Thymus (tissue), 11 donors: Measurements from ENCODE around the gene THSD4. TPM values are rescaled to one million over a fixed set of nuclear protein-coding genes. Genes with fewer than 3 reads are reported as not detected.

Source experiments
- DNase-seq, 9 donors: peaks; one replicate each; pipeline ENCODE4 v3.0.0-alpha.2; 2013; ENCODE audit warnings: low spot score in 9 of 9, low read depth in 6 of 9, missing footprints in 1 of 9
- H3K27ac ChIP-seq, 2 donors: one replicate each; pipeline ENCODE4 v1.5.1; 2013; ENCODE audit warnings: control low read depth in 1 of 2, low read depth in 1 of 2, low read length in 1 of 2, mild to moderate bottlenecking in 1 of 2, moderate library complexity in 1 of 2
- H3K27me3 ChIP-seq, 2 donors: one replicate each; pipeline ENCODE4 v1.5.1; 2013; ENCODE audit warnings: low read length in 1 of 2; ENCODE audit not compliant: control insufficient read depth in 2 of 2, insufficient read depth in 1 of 2
- H3K36me3 ChIP-seq, 2 donors: one replicate each; pipeline ENCODE4 v1.5.1; 2013; ENCODE audit warnings: low read length in 1 of 2, mild to moderate bottlenecking in 1 of 2, moderate library complexity in 1 of 2; ENCODE audit not compliant: control insufficient read depth in 2 of 2, insufficient read depth in 2 of 2
- H3K4me1 ChIP-seq, 2 donors: one replicate each; pipeline ENCODE4 v1.5.1; 2013; ENCODE audit warnings: low read length in 2 of 2; ENCODE audit not compliant: control insufficient read depth in 2 of 2, insufficient read depth in 2 of 2
- H3K4me3 ChIP-seq, 2 donors: one replicate each; pipeline ENCODE4 v1.5.1; 2013; ENCODE audit warnings: low read length in 2 of 2, control low read depth in 1 of 2, mild to moderate bottlenecking in 1 of 2
- H3K9me3 ChIP-seq, 2 donors: one replicate each; pipeline ENCODE4 v1.5.1; 2013; ENCODE audit warnings: low read length in 1 of 2, mild to moderate bottlenecking in 1 of 2; ENCODE audit not compliant: control insufficient read depth in 2 of 2, insufficient read depth in 1 of 2
- WGBS: extraction: QIAGEN DNeasy Blood & Tissue Kit; methylation state at CpG from one replicate; pipeline ENCODE4 v1.1.7; 2013; 5-methylcytosine and 5-hydroxymethylcytosine counted together
- polyA plus RNA-seq: library from polyadenylated mRNA; stranded (reverse); fragments of 200-250 nt; gene quantifications from one replicate; pipeline ENCODE4 v1.2.3, GENCODE V29; 2013
- total RNA-seq: library from RNA; stranded (reverse); fragments of 120-200 nt; gene quantifications from one replicate; pipeline ENCODE4 v1.2.4, GENCODE V29; 2013
- donor health status: healthy.

Gene THSD4
- total and polyA plus RNA-seq, 2 donors, result 1.7 to 2.2 TPM

- H3K4me1 ChIP-seq, result no peaks in the 10 kb centered on the region
- H3K27ac ChIP-seq, result no peak overlapping the region
- 94% methylated on average over 9 of the region's 9 CpGs for WGBS
- H3K4me3 ChIP-seq, result no peak overlapping the region
- no peaks in the 10 kb centered on the region for H3K27me3 ChIP-seq
- no peak for DNase-seq
- no peaks in the 10 kb centered on the region for H3K9me3 ChIP-seq
- H3K36me3 ChIP-seq, result no peaks in the 10 kb centered on the region
These were observed 223.0 kb downstream of the THSD4 start for GRCh38 chr15:71338265-71338664.

DNA sequence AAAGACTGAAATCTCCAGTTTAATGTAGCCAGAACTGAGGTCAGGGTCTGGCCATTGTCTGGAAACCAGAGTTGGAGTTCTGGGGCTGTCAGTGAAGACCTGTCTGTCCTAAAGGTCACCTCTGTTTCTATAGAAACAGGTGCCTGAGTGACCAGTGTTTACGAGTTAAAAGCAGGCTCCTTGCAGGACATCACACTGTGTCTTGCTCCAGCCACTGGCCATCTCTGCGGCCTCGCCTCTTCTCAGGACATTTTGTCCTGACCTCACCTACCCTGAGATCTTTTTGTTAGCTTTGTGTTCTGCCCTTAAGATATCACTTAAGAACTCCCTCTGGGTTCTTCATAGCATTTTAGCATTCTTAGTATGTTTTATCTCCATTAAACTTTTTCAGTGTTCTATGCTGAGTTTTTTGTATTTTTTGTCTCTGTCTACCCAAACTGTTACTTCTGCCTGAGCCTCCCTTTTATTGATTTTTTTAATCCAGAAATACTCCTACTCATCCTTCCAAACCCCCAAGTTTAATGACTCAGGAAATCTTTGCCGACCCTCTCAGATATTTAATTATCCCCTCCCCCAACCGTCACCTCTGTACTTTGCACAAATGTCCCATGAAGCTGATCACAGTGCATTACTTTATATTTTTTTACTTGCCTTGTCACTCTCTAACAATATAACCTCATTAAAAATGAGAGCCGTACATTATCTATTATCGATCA lies 223.7 kb downstream of the THSD4 start:
- no peaks in the 10 kb centered on the region for H3K9me3 ChIP-seq
- H3K27ac ChIP-seq, result no peak overlapping the region
- DNase-seq, result no peak
- H3K4me1 ChIP-seq, result no peaks in the 10 kb centered on the region
- no peaks in the 10 kb centered on the region for H3K36me3 ChIP-seq
- no peaks in the 10 kb centered on the region for H3K27me3 ChIP-seq
- no peak overlapping the region for H3K4me3 ChIP-seq
- 91% methylated on average over 7 of the region's 7 CpGs for WGBS

- Histone ChIP-seq H3K27ac (no peak overlapping the region), H3K4me3 (no peak overlapping the region), H3K4me1 (no peaks in the 10 kb centered on the region), H3K27me3 (no peaks in the 10 kb centered on the region), H3K9me3 (no peaks in the 10 kb centered on the region), H3K36me3 (no peaks in the 10 kb centered on the region)
- DNase-seq, result no peak
- 88% methylated on average over 8 of the region's 8 CpGs for WGBS
These were observed 226.7 kb downstream of the THSD4 start for GRCh38 chr15:71341811-71342550.

- no peak for DNase-seq
- H3K9me3 ChIP-seq, result no peaks in the 10 kb centered on the region
- no peaks in the 10 kb centered on the region for H3K4me1 ChIP-seq
- 94% methylated on average over 7 of the region's 7 CpGs for WGBS
- no peak overlapping the region for H3K4me3 ChIP-seq
- no peak overlapping the region for H3K27ac ChIP-seq
- H3K36me3 ChIP-seq, result no peaks in the 10 kb centered on the region
- no peaks in the 10 kb centered on the region for H3K27me3 ChIP-seq
These were observed 227.4 kb downstream of the THSD4 start for GRCh38 chr15:71342658-71343057.

DNA sequence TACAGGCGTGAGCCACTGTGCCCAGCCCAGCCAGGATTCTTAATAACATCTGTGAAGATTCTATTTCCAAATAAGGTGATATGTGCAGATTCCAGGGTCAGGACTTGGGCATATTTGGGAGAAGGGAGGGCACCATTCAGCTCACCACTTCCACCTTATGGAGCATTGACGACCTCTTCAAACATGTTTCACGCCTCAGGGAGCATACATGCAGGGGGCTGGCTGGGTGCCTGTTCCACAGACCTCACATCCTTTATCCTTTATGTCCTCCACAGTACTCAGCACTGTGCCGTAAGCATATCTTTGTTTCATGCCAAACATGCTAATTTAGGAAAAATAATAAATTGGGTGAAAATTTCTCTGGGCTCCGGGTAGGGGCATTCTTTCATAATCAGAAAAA lies 229.0 kb downstream of the THSD4 start:
- Histone ChIP-seq H3K27ac (no peak overlapping the region), H3K27me3 (no peaks in the 10 kb centered on the region), H3K4me1 (no peaks in the 10 kb centered on the region), H3K9me3 (no peaks in the 10 kb centered on the region), H3K4me3 (no peak overlapping the region), H3K36me3 (no peaks in the 10 kb centered on the region)
- DNase-seq, result no peak
- 96% methylated on average over 5 of the region's 5 CpGs for whole genome bisulfite sequencing

GRCh38 chr15:71345186-71345585 lies 229.9 kb downstream of the THSD4 start:
- no peaks in the 10 kb centered on the region for H3K36me3 ChIP-seq
- no peaks in the 10 kb centered on the region for H3K4me1 ChIP-seq
- no peak overlapping the region for H3K4me3 ChIP-seq
- 73% methylated on average over 5 of the region's 5 CpGs for WGBS
- no peak overlapping the region for H3K27ac ChIP-seq
- DNase-seq, result no peak
- H3K27me3 ChIP-seq, result no peaks in the 10 kb centered on the region
- no peaks in the 10 kb centered on the region for H3K9me3 ChIP-seq

GRCh38 chr15:71346464-71346863 lies 231.2 kb downstream of the THSD4 start:
- Histone ChIP-seq H3K4me1 (no peaks in the 10 kb centered on the region), H3K9me3 (no peaks in the 10 kb centered on the region), H3K4me3 (no peak overlapping the region), H3K27me3 (no peaks in the 10 kb centered on the region), H3K27ac (no peak overlapping the region), H3K36me3 (no peaks in the 10 kb centered on the region)
- 92% methylated on average over 5 of the region's 5 CpGs for WGBS
- no peak for DNase-seq

- H3K9me3 ChIP-seq, result no peaks in the 10 kb centered on the region
- no peak overlapping the region for H3K27ac ChIP-seq
- no peak overlapping the region for H3K4me3 ChIP-seq
- no peaks in the 10 kb centered on the region for H3K27me3 ChIP-seq
- no peaks in the 10 kb centered on the region for H3K4me1 ChIP-seq
- H3K36me3 ChIP-seq, result no peaks in the 10 kb centered on the region
- no peak for DNase-seq
- 96% methylated on average over 1 of the region's 1 CpG for WGBS
These were observed 233.3 kb downstream of the THSD4 start for GRCh38 chr15:71348597-71348996.

- DNase-seq, result no peak
- Histone ChIP-seq H3K27me3 (no peaks in the 10 kb centered on the region), H3K4me3 (no peak overlapping the region), H3K4me1 (no peaks in the 10 kb centered on the region), H3K36me3 (no peaks in the 10 kb centered on the region), H3K27ac (no peak overlapping the region), H3K9me3 (no peaks in the 10 kb centered on the region)
- WGBS, result 91% methylated on average over 4 of the region's 4 CpGs
These were observed 234.1 kb downstream of the THSD4 start for GRCh38 chr15:71349336-71349735.
